Transverse colon (tissue), 4 donors: Measurements from ENCODE around the gene CACNA2D1.

ENCODE experiments used
- CTCF ChIP-seq, 5 experiments: fragments of 200-600 bp in 3 of 5; fragments of 450-650 bp in 2 of 5; sonication (generic) in 3 of 5; IDR thresholded peaks; 1 replicate in 2 of 5; 2 replicates in 3 of 5; pipeline ENCODE4 v1.5.1; 2016 to 2017; ENCODE audit warnings: antibody characterized with exemption in 5 of 5, inconsistent platforms in 3 of 5, mild to moderate bottlenecking in 2 of 5, moderate library complexity in 1 of 5
- POLR2A ChIP-seq: fragments of 450-650 bp; IDR thresholded peaks from one replicate; pipeline ENCODE4 v1.6.1; 2016; ENCODE audit warnings: antibody characterized with exemption, mild to moderate bottlenecking, moderate library complexity
- POLR2AphosphoS5 ChIP-seq, 3 donors: sonication (generic); formaldehyde crosslinking; IDR thresholded peaks; one replicate each; pipeline ENCODE4 v1.6.1; 2016; ENCODE audit warnings: antibody characterized with exemption in 3 of 3

DNA sequence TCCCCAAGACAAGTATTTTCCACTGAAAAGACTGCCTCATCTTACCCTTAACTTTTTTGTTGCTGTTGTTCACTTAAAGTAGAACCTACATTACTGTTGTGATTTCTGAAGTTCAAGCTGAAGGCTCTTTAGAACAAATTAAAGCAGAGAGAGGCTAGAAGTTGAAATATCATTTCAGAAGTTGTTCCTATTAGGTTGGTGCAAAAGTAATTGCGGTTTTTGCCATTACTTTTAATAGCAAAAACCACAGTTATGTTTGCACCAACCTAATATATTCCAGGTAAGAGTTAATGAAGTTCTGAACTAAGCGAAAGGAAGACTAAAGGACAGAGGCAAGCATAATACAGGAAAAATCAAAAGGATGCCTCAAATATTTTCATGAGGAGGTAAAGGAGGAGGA, 153.7 kb downstream of the CACNA2D1 start:
- TF ChIP-seq POLR2A (no peak), POLR2AphosphoS5 (IDR thresholded peaks at IDR 0.05) (no peak), CTCF (IDR thresholded peaks at IDR 0.05) (no peak)
